Hypothalamus (tissue), 51 donors: ENCODE results near the gene CHST9.
"Not testable (repeated sequence)": the region's sequence is repeated elsewhere in the genome, so short reads cannot be mapped to it uniquely, and the experiment has no call there.

Experiments
- DNase-seq, 51 donors: peaks; one replicate each; lab custom pipeline; 2025; lab: John Stamatoyannopoulos, UW

The CHST9 gene

DNA sequence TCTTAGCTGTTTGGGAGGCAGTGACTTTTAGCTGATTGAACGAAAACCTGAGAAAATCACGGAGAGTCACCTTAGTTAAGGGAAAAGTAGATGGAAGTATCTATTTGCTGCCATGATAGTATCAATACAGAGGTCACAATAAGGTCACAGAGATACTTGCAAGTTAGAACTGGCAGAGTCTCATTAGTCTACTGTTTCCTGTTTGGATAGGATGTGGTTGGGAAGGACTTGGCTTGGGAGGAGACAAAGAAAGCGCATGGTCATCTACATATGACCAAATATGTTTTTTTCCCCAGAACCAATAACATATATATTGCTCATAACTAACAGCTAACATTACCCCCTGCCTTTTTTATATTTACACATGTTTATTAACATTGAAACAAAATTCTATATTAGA is 241.2 kb downstream of the CHST9 start:
- no peak for DNase-seq

DNA sequence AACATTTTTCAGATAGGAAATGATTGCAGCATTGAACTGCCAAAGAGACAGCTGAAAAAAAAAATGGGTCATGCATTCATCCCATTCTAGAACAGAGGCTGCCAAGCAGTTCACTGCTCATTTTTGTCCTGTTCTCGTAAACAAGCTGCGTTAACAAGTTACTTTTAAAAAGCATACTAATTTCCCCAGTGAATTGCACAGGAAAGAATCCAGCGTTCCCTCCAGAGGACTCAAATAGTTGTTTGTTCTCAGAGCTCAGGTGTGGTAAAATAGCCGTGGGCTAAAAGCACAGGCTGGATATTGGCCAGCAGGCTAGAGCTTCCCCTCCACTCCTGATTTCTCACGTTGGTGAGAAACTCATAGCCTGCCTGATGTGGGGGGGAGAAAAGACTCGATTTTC is 243.5 kb downstream of the CHST9 start:
- DNase-seq: peak in 18 of 51 donors; percentile 2 to 59 (median 27)

DNA sequence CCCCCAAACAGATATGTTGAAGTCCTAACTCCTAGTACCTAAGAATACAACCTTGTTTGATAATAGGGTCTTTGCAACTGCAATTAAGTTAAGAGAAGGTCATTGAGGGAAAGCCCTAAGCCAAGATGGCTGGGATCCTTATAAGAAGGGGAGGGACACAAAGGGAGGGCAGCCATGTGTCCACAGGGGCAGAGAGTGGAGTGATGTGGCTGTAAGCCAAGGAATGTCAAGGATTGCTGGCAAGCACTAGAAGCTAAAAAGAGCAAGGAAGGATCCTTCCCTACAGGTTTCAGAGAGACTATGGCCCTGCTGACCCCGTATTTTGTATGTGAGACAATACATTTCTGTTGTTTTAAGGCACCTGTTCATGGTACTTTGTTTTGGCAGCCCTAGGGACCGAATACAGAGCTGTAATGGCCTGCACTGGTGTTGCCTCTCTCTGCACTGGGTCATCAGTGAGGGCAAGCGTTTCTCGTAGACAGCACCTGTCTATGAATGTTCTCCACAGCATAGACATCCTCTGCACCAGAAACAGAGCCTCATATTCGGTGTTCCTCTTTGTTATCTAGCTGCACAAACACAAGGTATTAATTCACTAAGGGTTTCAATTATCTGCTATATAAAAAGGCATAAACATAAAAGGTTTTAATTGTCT is 244.2 kb downstream of the CHST9 start:
- DNase-seq: no peak

DNA sequence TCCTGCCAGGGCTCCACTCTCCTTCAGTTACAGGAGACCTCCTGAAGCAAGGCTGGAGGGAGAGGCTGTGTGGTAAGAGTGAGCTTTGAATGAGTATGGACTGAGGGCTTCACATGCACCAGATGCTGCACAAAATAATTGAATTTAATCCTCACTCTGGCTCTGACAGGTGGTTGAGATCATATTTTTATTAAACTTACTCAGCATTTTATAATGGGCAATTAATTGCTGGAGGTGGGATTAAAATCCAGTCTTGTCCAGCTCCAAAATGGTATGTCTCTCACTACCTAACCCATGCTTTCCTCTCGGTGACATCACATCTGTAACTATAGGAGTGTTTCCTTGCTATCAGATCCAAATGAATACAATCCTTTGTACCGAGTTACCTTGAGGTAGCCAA is 253.4 kb downstream of the CHST9 start:
- DNase-seq: no peak

DNA sequence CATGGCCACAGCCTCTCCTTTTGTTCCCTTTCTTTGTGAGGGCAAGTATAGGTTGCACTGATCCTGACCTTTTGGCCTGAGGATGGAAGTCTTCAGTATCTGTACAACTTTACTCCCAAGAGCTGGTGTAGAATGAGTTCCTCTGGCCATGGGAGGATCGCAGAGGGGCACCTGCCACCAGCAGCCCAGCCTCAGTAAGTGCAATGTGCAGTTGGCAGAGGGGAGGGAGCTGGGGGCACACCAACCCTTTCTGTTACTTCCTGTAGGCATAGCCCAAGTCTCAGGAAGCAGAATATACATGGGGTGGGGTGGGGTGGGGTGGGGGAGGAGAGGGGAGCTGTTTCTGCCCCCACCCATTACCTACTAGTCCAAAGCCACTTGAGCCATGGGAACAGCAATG is 254.5 kb downstream of the CHST9 start:
- no peak for DNase-seq

- no peak for DNase-seq
These were observed 256.3 kb downstream of the CHST9 start for GRCh38 chr18:26928670-26929313.

DNA sequence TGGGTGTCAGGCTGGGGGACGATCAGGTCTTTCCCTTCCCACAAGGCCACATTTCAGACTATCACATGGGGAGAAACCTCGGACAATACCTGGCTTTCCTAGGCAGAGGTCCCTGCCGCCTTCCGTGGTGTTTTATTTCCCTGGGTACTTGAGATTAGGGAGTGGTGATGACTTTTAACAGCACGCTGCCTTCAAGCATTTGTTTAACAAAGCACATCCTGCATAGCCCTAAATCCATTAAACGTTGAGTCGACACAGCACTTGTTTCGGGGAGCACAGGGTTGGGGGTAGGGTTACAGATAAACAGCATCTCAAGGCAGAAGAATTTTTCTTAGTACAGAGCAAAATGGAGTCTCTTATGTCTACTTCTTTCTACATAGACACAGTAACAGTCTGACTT is 257.3 kb downstream of the CHST9 start:
- not testable (repeated sequence) for DNase-seq

DNA sequence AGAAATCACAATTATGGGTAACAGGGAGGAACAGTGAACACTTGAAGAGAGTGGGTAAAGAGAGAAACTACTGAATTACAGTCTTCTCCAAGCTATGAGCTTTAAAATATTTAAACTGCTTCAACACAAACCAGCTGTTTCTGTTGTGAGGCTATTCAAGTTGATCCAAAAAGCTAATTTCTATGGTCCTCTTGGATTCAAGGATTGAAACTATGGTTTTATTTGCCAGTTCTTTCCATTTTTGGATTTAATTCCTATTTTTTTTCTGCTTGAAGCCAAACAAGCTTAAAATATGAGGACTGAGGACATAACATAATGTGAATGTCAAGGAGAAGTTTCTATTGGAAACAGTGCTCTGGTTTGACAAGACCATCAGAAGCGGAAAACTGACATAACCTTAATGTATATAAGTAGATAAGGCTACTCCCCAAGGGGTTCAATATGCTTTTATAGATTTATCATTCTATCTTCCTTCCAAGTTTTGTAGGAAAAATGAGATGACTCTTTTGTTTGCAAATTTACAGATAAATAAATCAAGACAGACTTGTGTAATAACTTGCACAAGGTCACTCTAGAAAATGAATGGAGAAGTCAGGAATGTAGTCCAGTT is 258.9 kb downstream of the CHST9 start:
- no peak for DNase-seq

GRCh38 chr18:26925313-26925712 is 259.8 kb downstream of the CHST9 start:
- DNase-seq: no peak

DNA sequence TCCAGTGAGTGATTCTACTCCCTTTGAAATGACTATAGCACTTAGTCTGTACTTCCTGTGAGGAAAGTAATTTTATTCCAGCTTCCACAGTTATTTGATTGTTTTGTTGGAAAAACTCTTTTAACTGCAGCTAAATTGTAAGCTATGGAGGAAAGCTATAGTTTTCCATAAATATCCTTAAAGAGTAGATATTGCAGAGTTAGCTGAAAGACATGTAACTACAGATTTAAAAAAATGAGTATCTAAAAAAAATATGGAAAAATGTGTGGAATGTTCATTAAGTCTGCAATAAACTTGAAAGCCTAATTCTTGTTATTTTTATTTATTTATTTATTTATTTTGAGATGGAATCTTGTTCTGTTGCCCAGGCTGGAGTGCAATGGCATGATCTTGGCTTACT is 262.8 kb downstream of the CHST9 start:
- DNase-seq: no peak

GRCh38 chr18:26920644-26921043 is 264.5 kb downstream of the CHST9 start:
- DNase-seq: no peak

DNA sequence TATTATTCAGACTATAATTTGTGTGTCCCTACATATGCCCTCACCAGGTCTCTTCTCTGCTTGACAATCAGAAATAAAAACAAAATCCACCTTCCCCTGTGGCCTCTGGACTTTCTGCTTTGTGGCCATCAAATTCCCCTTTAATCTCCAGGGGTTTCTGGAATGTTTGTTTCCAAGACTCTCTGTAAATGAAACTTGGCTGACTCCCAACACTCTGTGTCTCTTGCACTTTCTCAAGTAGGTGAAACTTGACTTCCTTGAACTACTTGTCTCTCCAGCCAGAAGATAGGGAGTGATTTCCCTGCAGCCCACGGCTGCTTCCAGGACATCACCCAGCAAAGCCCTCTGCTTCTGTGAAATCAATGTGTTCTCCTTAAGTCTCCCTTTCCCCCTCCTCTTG is 265.5 kb downstream of the CHST9 start:
- no peak for DNase-seq

GRCh38 chr18:26919201-26919600 is 265.9 kb downstream of the CHST9 start:
- DNase-seq: no peak

GRCh38 chr18:26911840-26912239 is 273.3 kb downstream of the CHST9 start:
- DNase-seq: no peak

DNA sequence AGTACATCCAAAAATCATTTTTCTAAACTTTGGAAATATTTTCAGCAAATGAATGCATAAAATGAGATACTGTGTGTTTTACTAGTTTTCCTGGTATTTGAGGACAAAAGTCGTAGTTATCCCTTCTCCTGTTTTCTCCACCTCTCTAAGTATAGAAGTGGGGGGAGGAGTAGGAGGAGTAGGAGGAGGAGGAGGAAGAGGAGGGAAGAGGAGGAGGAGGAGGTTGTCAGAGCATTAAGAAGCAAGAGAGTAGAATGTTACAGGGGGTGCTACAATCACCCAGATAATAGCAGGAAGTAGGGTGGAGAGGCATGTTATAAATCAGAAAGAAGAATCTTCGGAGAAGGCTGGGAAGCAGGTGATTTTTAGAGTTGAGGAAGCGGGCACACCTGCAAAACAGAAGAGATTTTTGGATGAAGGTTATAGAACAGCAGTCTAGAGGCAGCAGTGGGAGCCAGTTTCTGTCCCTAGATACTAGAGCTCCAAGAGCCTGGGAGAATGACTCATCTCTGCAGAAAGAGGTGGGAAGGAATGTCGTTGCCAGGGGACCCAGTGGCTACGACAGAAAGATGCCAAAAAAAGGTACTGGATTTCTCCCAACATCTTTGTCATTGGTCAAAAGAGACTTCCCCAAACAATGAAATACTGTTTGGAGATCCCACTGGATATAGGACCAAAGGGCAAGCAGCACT is 275.4 kb downstream of the CHST9 start:
- DNase-seq: peak in 29 of 51 donors; percentile 4 to 68 (median 26)

- DNase-seq: peak in 24 of 51 donors; percentile 0 to 68 (median 33)
These were observed 276.2 kb downstream of the CHST9 start for GRCh38 chr18:26908906-26909305.

DNA sequence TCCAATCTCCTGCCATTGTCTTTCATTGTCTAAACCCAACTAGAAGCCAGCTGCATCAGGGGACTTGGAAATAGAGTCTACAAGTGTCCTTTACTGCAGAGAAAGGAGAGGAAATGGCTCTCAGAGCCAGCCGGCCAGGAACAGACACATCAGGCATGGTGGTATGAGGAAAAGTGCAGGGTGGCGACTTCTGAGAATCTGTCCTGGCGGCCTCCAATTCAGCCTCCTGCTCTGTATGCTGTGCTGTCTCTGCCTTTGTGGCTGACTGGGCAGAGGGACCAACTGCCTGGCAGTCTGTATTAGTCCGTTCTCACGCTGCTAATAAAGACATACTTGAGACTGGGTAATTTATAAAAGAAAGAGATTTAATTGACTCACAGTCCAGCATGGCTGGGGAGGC is 282.8 kb downstream of the CHST9 start:
- DNase-seq: peak in 31 of 51 donors; percentile 2 to 88 (median 48)

DNA sequence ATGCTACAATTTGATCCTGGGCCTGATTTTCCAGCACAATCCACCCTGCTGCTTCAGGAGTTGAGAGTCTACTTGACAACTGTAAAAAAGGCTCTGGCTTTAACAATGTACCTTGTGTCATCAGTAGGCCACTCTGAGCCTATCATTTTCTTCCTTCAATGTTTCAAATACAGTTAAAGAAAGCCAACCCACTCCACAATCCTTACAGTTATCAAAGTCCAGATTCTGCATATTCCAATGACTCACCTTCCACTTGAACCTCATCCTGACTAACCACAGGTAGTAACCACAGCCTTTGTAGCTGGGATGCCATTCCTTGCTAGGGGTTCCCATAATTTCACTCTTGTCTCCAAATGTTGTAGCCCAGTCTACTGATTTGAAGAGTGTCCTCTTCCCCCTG is 284.1 kb downstream of the CHST9 start:
- no peak for DNase-seq

DNA sequence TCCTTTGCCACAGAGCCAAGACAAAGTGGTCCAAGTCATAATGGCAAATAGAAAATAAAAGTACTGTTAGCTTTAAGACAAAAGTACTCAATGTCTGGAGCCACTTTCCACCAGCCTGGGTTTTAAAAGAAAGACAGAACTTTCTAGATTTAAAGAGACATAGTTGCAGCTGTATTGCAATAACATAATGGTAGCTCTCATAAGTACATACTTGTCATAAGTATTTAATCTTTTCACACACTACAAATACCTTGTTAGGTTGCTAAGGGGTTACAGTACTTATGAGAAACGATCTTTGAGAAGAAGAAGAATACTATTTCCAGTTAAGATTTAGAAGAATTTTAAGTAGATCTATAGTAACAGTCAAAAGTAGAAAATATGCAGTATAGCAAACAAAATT is 290.7 kb downstream of the CHST9 start:
- peak in 1 of 51 donors; percentile 46 for DNase-seq

- peak in 28 of 51 donors; percentile 2 to 54 (median 26) for DNase-seq
These were observed 291.1 kb downstream of the CHST9 start for GRCh38 chr18:26893996-26894395.

GRCh38 chr18:26888259-26888658 is 296.8 kb downstream of the CHST9 start:
- no peak for DNase-seq
